HG03196 (cell line): ENCODE measurements around the gene LY6G6C.

Experiments used
- ATAC-seq: cut with Tn5 transposase; IDR thresholded peaks from one replicate; pipeline ENCODE4 v1.9.1; 2021; ENCODE audit not compliant: unreplicated experiment

Gene LY6G6C

GRCh38 chr6:31727717-31728671 is 6.4 kb upstream of the LY6G6C start:
- no peak for ATAC-seq

GRCh38 chr6:31727034-31727716 is 5.6 kb upstream of the LY6G6C start:
- ATAC-seq = no peak

GRCh38 chr6:31725502-31726350 is 4.2 kb upstream of the LY6G6C start:
- ATAC-seq = no peak

GRCh38 chr6:31723980-31724691 is 2.6 kb upstream of the LY6G6C start:
- no peak for ATAC-seq

- ATAC-seq = no peak
Measured at GRCh38 chr6:31723245-31723979, 1.9 kb upstream of the LY6G6C start, which contains the start of gene MPIG6B. Gene MPIG6B, plus strand, starts transcription at chr6:31723373. Its CDS starts 11 bp downstream, at chr6:31723384.

- no peak for ATAC-seq
Measured at GRCh38 chr6:31722173-31722572, 627 bp upstream of the LY6G6C start.

GRCh38 chr6:31720196-31720770 is 1.3 kb downstream of the LY6G6C start:
- no peak for ATAC-seq

- ATAC-seq = no peak
Measured at GRCh38 chr6:31719001-31719400, 2.5 kb downstream of the LY6G6C start.

- ATAC-seq = no peak
Measured at GRCh38 chr6:31718265-31718664, 3.3 kb downstream of the LY6G6C start.

GRCh38 chr6:31717499-31718222 is 3.9 kb downstream of the LY6G6C start:
- ATAC-seq = no peak

- no peak for ATAC-seq
Measured at GRCh38 chr6:31715022-31715958, 6.3 kb downstream of the LY6G6C start, which contains the start of gene LY6G6D. Gene LY6G6D, plus strand, starts transcription at chr6:31715348. Its CDS starts 8 bp downstream, at chr6:31715356.

GRCh38 chr6:31713991-31714684 is 7.4 kb downstream of the LY6G6C start:
- no peak for ATAC-seq

GRCh38 chr6:31713465-31713864 is 8.1 kb downstream of the LY6G6C start:
- ATAC-seq = no peak

- no peak for ATAC-seq
Measured at GRCh38 chr6:31712296-31712695, 9.2 kb downstream of the LY6G6C start.

GRCh38 chr6:31711233-31711632 is 10.3 kb downstream of the LY6G6C start:
- no peak for ATAC-seq

GRCh38 chr6:31710523-31711219 is 10.9 kb downstream of the LY6G6C start:
- no peak for ATAC-seq
